ENCODE results near the gene KSR1. TPM values are rescaled to one million over a fixed set of nuclear protein-coding genes. Genes with fewer than 3 reads are reported as not detected.

Gene KSR1
- total and polyA plus RNA-seq, 10 of the 15 experiments (the other 5 are each of a cell fraction or from before 2014, with no cell fraction given), result 0.97 to 66.6 (median 22.9) TPM

- Histone ChIP-seq H2AFZ (ENCODE audit: control insufficient read depth, low read depth, low read length) (no peak overlapping the region; the same call in none of the 2 replicates), H3K79me2 (ENCODE audit: control insufficient read depth, insufficient read depth, low read length) (peaks cover 88% of the 10 kb centered on the region), H3K27me3 (replicated peaks in 1 of 2; ENCODE audit: control insufficient read depth in 2 of 2, insufficient read depth in 2 of 2, low read length in 1 of 2) (no peaks in the 10 kb centered on the region), H3K4me1 (ENCODE audit: control insufficient read depth, insufficient read depth, low read length) (peaks cover 67% of the 10 kb centered on the region), H3K36me3 (ENCODE audit: control insufficient read depth in 2 of 2, insufficient read depth in 2 of 2, low read length in 1 of 2) (no peaks in the 10 kb centered on the region), H3K27ac (ENCODE audit: control insufficient read depth, insufficient read depth) (peak overlapping the region; percentile 92), H3K9me3 (replicated peaks; ENCODE audit: control insufficient read depth, insufficient read depth, low read length) (no peaks in the 10 kb centered on the region), H4K20me1 (ENCODE audit: control insufficient read depth, insufficient read depth) (no peaks in the 10 kb centered on the region), H3K4me3 (peak overlapping the region; percentile 54), H3K4me2 (ENCODE audit: control insufficient read depth, insufficient read depth) (peak overlapping the region; percentile 81), H3K9ac (ENCODE audit: control insufficient read depth, insufficient read depth, low read length) (peak overlapping the region; percentile 67)
- POLR2A ChIA-PET, result interaction anchor here (0.6 to 13.1 kb wide), 8 partner anchors 5 to 189 kb away, joined by 3 to 143 read pairs (median 4); partner anchors contain the start of gene KSR1
- 27% methylated on average over 3 of the region's 3 CpGs for WGBS (ENCODE audit: insufficient coverage, insufficient replicate concordance, low lambda C conversion rate, missing lambda C conversion rate)
- BruUV-seq (replicated peaks), result no TSS peak
- CTCF ChIA-PET, result interaction anchor here (0.8 to 5.3 kb wide), 13 partner anchors 7 to 134 kb away, joined by 3 to 44 read pairs (median 6); no protein-coding TSS in a partner anchor
- 0 out of 2 replicates have a peak, but pooled peaks have one; percentile 5 for TF ChIP-seq ZNF207 (IDR thresholded peaks at IDR 0.05; ENCODE audit: borderline replicate concordance)
- no peak for TF ChIP-seq FOS (IDR thresholded peaks at IDR 0.05; ENCODE audit: borderline replicate concordance, extremely low read depth, insufficient read length)
- SMC1A ChIA-PET (ENCODE audit: uncharacterized antibody, unreplicated experiment), result interaction anchor here (0.8 to 13.6 kb wide), 17 partner anchors 6 to 247 kb away, joined by 3 to 228 read pairs (median 5); partner anchors contain the start of genes KSR1 and WSB1
- ATAC-seq (peak; percentile 12), FAIRE-seq (no peak), DNase-seq (ENCODE audit: low read depth, low spot score) (no peak)
- RAD21 ChIA-PET (ENCODE audit: unreplicated experiment), result interaction anchor here (0.7 to 12.5 kb wide), 18 partner anchors 7 to 247 kb away, joined by 3 to 229 read pairs (median 6); partner anchors contain the start of gene KSR1
- intact Hi-C loops (cut with micrococcal nuclease; ENCODE audit: unreplicated experiment) (loop anchor here (1.0 kb wide), 1 partner anchor 78 kb away; no protein-coding TSS in a partner anchor), in situ Hi-C loops (cut with MboI) (loop anchor here (10.0 to 25.0 kb wide), 2 partner anchors 588 to 1271 kb away; partner anchors contain the start of genes NEK8, TLCD1 and TRAF4)
These were observed 10.1 kb downstream of the KSR1 start for GRCh38 chr17:27466376-27466742.

DNA sequence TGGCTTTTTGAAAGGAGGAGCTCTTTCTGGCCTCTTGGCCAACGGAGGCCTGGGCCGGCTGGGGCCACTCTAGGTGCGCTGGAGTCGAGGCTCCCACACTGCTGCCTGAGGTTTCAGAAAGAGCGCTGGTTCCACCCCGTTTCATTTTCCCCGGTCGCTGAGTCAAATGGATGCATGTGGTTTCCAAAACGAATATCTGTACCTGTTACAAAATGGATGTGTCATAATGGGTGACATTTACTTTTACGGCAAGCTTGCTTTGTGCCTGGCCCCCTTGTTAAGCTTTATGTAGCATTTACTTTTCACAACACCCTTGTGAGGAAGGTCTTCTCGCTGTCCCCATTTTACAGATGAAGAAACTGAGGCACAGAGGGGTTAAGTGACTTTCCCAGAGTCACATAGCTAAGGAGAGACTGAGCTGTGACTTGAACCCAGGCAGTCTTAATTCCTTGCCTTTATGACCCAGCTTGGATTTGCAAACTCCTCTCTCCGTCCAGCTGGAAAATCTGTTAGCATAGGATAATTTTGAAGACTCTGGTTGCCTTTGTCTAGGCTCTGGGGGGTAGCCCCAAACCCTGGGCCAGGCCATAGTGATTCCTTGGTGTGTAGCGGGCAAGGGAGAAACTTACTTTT, 10.6 kb downstream of the KSR1 start:
- Histone ChIP-seq H3K4me2 (ENCODE audit: control insufficient read depth, insufficient read depth) (peak overlapping the region; percentile 81), H3K79me2 (ENCODE audit: control insufficient read depth, insufficient read depth, low read length) (peaks cover 86% of the 10 kb centered on the region), H3K4me3 (peak overlapping the region; percentile 54), H3K9me3 (replicated peaks; ENCODE audit: control insufficient read depth, insufficient read depth, low read length) (no peaks in the 10 kb centered on the region), H3K27ac (ENCODE audit: control insufficient read depth, insufficient read depth) (peak overlapping the region; percentile 92), H2AFZ (ENCODE audit: control insufficient read depth, low read depth, low read length) (no peak overlapping the region; the same call in none of the 2 replicates), H3K36me3 (ENCODE audit: control insufficient read depth in 2 of 2, insufficient read depth in 2 of 2, low read length in 1 of 2) (no peaks in the 10 kb centered on the region), H3K9ac (ENCODE audit: control insufficient read depth, insufficient read depth, low read length) (peak overlapping the region; percentile 67), H3K27me3 (replicated peaks in 1 of 2; ENCODE audit: control insufficient read depth in 2 of 2, insufficient read depth in 2 of 2, low read length in 1 of 2) (no peaks in the 10 kb centered on the region), H3K4me1 (ENCODE audit: control insufficient read depth, insufficient read depth, low read length) (peaks cover 67% of the 10 kb centered on the region), H4K20me1 (ENCODE audit: control insufficient read depth, insufficient read depth) (no peaks in the 10 kb centered on the region)
- FAIRE-seq (peak; percentile 87), DNase-seq (ENCODE audit: low read depth, low spot score) (peak; percentile 87), ATAC-seq (peak; percentile 79)
- SMC1A ChIA-PET (ENCODE audit: uncharacterized antibody, unreplicated experiment), result interaction anchor here (0.8 to 13.6 kb wide), 18 partner anchors 6 to 248 kb away, joined by 3 to 228 read pairs (median 4); partner anchors contain the start of genes KSR1 and WSB1
- intact Hi-C loops (cut with micrococcal nuclease; ENCODE audit: unreplicated experiment) (loop anchor here (1.0 kb wide), 1 partner anchor 77 kb away; no protein-coding TSS in a partner anchor), in situ Hi-C loops (cut with MboI) (loop anchor here (10.0 to 25.0 kb wide), 2 partner anchors 588 to 1270 kb away; partner anchors contain the start of genes NEK8, TLCD1 and TRAF4)
- POLR2A ChIA-PET, result interaction anchor here (0.7 to 13.1 kb wide), 8 partner anchors 4 to 190 kb away, joined by 3 to 143 read pairs (median 5); partner anchors contain the start of gene KSR1
- CTCF ChIA-PET, result interaction anchor here (0.8 to 5.3 kb wide), 14 partner anchors 8 to 134 kb away, joined by 3 to 44 read pairs (median 6); no protein-coding TSS in a partner anchor
- WGBS (ENCODE audit: insufficient coverage, insufficient replicate concordance, low lambda C conversion rate, missing lambda C conversion rate), result 11% methylated on average over 13 of the region's 13 CpGs
- BruUV-seq (replicated peaks), result TSS peak; percentile 49
- RAD21 ChIA-PET (ENCODE audit: unreplicated experiment), result interaction anchor here (0.7 to 12.5 kb wide), 21 partner anchors 8 to 248 kb away, joined by 3 to 229 read pairs (median 5); partner anchors contain the start of gene KSR1
- TF ChIP-seq SMARCA5 (IDR thresholded peaks at IDR 0.05) (peak; percentile 89), HSF1 (IDR thresholded peaks at IDR 0.05; ENCODE audit: low read depth, low read length) (no peak), ATF7 (IDR thresholded peaks at IDR 0.05; ENCODE audit: low read depth) (peak; percentile 80), POLR2AphosphoS5 (IDR thresholded peaks at IDR 0.05; ENCODE audit: low read length) (peak; percentile 59; the same call in 1 of the 2 replicates), SMAD1 (IDR thresholded peaks at IDR 0.05; ENCODE audit: low read depth, partially characterized antibody) (peak; percentile 38), BCL3 (IDR thresholded peaks at IDR 0.05; ENCODE audit: borderline replicate concordance, insufficient read depth, low read depth, low read length, poor library complexity, severe bottlenecking) (peak; percentile 87), CBFB (IDR thresholded peaks at IDR 0.05; ENCODE audit: low read depth) (peak; percentile 90)
- TF ChIP-seq, protein P1, sequence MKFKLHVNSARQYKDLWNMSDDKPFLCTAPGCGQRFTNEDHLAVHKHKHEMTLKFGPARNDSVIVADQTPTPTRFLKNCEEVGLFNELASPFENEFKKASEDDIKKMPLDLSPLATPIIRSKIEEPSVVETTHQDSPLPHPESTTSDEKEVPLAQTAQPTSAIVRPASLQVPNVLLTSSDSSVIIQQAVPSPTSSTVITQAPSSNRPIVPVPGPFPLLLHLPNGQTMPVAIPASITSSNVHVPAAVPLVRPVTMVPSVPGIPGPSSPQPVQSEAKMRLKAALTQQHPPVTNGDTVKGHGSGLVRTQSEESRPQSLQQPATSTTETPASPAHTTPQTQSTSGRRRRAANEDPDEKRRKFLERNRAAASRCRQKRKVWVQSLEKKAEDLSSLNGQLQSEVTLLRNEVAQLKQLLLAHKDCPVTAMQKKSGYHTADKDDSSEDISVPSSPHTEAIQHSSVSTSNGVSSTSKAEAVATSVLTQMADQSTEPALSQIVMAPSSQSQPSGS (IDR thresholded peaks at IDR 0.05; ENCODE audit: low read length), result peak; percentile 92

Data from GM12878 (cell line).